HCT116 (cell line): ENCODE data around the gene NOC4L.

Source experiments
- EZH2phosphoT487 ChIP-seq: fragments of 200-600 bp; IDR thresholded peaks from 2 replicates; pipeline ENCODE4 v1.6.1; 2018; ENCODE audit warnings: antibody characterized with exemption, borderline replicate concordance
- POLR2A ChIP-seq: IDR thresholded peaks from 2 replicates; pipeline ENCODE4 v1.7.0; 2011; ENCODE audit warnings: borderline replicate concordance; ENCODE audit not compliant: insufficient read depth, insufficient read length; ENCODE audit errors: extremely low read depth
- TF ChIP-seq, protein P1 (sequence below): IDR thresholded peaks from 2 replicates; pipeline ENCODE4 v1.6.1; 2012; ENCODE audit warnings: low read depth
- TF ChIP-seq, protein P2 (sequence below), 3 experiments: fragments of 200-600 bp in 1 of 3; sonication (generic) in 1 of 3; IDR thresholded peaks in 2 of 3; conservative IDR thresholded peaks in 1 of 3; 2 replicates each; pipeline ENCODE4 v1.5.1; 2012 to 2017; ENCODE audit warnings: low read depth in 2 of 3, low read length in 2 of 3, antibody characterized with exemption in 1 of 3, borderline replicate concordance in 1 of 3, control low read depth in 1 of 3, mild to moderate bottlenecking in 1 of 3, mixed read lengths in 1 of 3, mixed run types in 1 of 3, moderate library complexity in 1 of 3; ENCODE audit not compliant: insufficient read depth in 1 of 3

- TF ChIP-seq, protein P1, sequence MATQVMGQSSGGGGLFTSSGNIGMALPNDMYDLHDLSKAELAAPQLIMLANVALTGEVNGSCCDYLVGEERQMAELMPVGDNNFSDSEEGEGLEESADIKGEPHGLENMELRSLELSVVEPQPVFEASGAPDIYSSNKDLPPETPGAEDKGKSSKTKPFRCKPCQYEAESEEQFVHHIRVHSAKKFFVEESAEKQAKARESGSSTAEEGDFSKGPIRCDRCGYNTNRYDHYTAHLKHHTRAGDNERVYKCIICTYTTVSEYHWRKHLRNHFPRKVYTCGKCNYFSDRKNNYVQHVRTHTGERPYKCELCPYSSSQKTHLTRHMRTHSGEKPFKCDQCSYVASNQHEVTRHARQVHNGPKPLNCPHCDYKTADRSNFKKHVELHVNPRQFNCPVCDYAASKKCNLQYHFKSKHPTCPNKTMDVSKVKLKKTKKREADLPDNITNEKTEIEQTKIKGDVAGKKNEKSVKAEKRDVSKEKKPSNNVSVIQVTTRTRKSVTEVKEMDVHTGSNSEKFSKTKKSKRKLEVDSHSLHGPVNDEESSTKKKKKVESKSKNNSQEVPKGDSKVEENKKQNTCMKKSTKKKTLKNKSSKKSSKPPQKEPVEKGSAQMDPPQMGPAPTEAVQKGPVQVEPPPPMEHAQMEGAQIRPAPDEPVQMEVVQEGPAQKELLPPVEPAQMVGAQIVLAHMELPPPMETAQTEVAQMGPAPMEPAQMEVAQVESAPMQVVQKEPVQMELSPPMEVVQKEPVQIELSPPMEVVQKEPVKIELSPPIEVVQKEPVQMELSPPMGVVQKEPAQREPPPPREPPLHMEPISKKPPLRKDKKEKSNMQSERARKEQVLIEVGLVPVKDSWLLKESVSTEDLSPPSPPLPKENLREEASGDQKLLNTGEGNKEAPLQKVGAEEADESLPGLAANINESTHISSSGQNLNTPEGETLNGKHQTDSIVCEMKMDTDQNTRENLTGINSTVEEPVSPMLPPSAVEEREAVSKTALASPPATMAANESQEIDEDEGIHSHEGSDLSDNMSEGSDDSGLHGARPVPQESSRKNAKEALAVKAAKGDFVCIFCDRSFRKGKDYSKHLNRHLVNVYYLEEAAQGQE: no peak
- TF ChIP-seq EZH2phosphoT487 (no peak), POLR2A (no peak)
- TF ChIP-seq, protein P2, sequence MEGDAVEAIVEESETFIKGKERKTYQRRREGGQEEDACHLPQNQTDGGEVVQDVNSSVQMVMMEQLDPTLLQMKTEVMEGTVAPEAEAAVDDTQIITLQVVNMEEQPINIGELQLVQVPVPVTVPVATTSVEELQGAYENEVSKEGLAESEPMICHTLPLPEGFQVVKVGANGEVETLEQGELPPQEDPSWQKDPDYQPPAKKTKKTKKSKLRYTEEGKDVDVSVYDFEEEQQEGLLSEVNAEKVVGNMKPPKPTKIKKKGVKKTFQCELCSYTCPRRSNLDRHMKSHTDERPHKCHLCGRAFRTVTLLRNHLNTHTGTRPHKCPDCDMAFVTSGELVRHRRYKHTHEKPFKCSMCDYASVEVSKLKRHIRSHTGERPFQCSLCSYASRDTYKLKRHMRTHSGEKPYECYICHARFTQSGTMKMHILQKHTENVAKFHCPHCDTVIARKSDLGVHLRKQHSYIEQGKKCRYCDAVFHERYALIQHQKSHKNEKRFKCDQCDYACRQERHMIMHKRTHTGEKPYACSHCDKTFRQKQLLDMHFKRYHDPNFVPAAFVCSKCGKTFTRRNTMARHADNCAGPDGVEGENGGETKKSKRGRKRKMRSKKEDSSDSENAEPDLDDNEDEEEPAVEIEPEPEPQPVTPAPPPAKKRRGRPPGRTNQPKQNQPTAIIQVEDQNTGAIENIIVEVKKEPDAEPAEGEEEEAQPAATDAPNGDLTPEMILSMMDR (IDR thresholded peaks at IDR 0.05 in 2 of 3, conservative IDR thresholded peaks at IDR 0.05 in 1 of 3; ENCODE audit: borderline replicate concordance in 1 of 3, insufficient read depth in 1 of 3, low read depth in 2 of 3, low read length in 2 of 3): no peak
Observed at GRCh38 chr12:132121283-132121682, 23.0 kb upstream of the NOC4L start.
